Kidney (tissue), 14 donors: ENCODE measurements around the gene LGALS3BP. TPM values are rescaled to one million over a fixed set of nuclear protein-coding genes. Genes with fewer than 3 reads are reported as not detected.

Experiments used
- DNase-seq, 5 donors: peaks; one replicate each; pipeline ENCODE4 v3.0.0-alpha.2; 2013 to 2020
- FAIRE-seq: peaks from 2 replicates; lab custom pipeline; 2012; peaks lifted over from hg19 to GRCh38; lab: Jason Lieb, UNC
- H3K27ac ChIP-seq, 2 donors: one replicate each; pipeline ENCODE4 v1.7.0; 2013; ENCODE audit warnings: low read depth in 2 of 2, low read length in 2 of 2, inconsistent platforms in 1 of 2
- H3K27me3 ChIP-seq: one replicate; pipeline ENCODE4 v1.7.1; 2013; ENCODE audit warnings: low read length, inconsistent platforms; ENCODE audit not compliant: control insufficient read depth, insufficient read depth
- H3K36me3 ChIP-seq, 3 donors: one replicate each; pipeline versions ENCODE4 v1.7.0 to v1.7.1; 2013; ENCODE audit warnings: low read length in 3 of 3, control low read depth in 1 of 3, inconsistent platforms in 1 of 3; ENCODE audit not compliant: insufficient read depth in 3 of 3, control insufficient read depth in 2 of 3
- H3K4me1 ChIP-seq, 3 donors: one replicate each; pipeline versions ENCODE4 v1.7.0 to v1.7.1; 2013; ENCODE audit warnings: low read length in 3 of 3, inconsistent platforms in 1 of 3, low read depth in 1 of 3; ENCODE audit not compliant: control insufficient read depth in 2 of 3, insufficient read depth in 2 of 3
- H3K4me3 ChIP-seq, 3 donors: one replicate each; pipeline versions ENCODE4 v1.7.0 to v1.8.1; 2013; ENCODE audit warnings: low read length in 3 of 3, control low read depth in 1 of 3, inconsistent platforms in 1 of 3
- H3K9ac ChIP-seq, 3 donors: one replicate each; pipeline versions ENCODE4 v1.7.0 to v1.7.1; 2013; ENCODE audit warnings: low read length in 3 of 3, control low read depth in 1 of 3, inconsistent platforms in 1 of 3
- H3K9me3 ChIP-seq, 3 donors: one replicate each; pipeline versions ENCODE4 v1.7.0 to v1.7.1; 2013; ENCODE audit warnings: low read length in 3 of 3, control low read depth in 1 of 3, inconsistent platforms in 1 of 3; ENCODE audit not compliant: control insufficient read depth in 2 of 3, insufficient read depth in 1 of 3
- CTCF ChIP-seq: IDR thresholded peaks from 3 replicates; pipeline ENCODE4 v1.5.1; 2012; ENCODE audit warnings: mild to moderate bottlenecking, moderate library complexity, borderline replicate concordance; ENCODE audit not compliant: insufficient read depth; ENCODE audit errors: extremely low read depth
- intact Hi-C: fragments of 100-400 bp; cut with DNase I; formaldehyde crosslinking; loops from one replicate; pipeline ENCODE4 v1.11.1; 2022
- polyA plus RNA-seq: library from polyadenylated mRNA; stranded (reverse); fragments of 350-450 nt; fragmentation: Illumina TruSeq; extraction: RNeasy Lipid Tissue Mini Kit (QIAGEN cat#74804); gene quantifications from one replicate; pipeline ENCODE4 v1.2.3, GENCODE V29; 2014; ENCODE audit warnings: low read depth, low replicate concordance; ENCODE audit not compliant: insufficient read depth
- total RNA-seq: library from RNA; stranded (reverse); fragmentation: NEBNext Ultra II Directional; extraction: Animal tissue kit (Norgen Biotek cat#: 25700); gene quantifications from one replicate; pipeline ENCODE4 v1.2.1, GENCODE V29; 2021
- donor health status: control.
- donor health status: control.
- donor health status: control.
- donor health status: control.
- donor health status: control.
- donor health status: DM: yes; HTN: yes; CAD: no.
- donor health status: Normal renal cell carcinoma (clear cell type).

The LGALS3BP gene
- total and polyA plus RNA-seq, 2 donors from 2014 or later, result 240 to 310 TPM

- FAIRE-seq, result no peak
- no peak for TF ChIP-seq CTCF
- H3K27ac ChIP-seq, result no peak overlapping the region
- peak in 1 of 5 donors; percentile 71 for DNase-seq
- no peaks in the 10 kb centered on the region for H3K27me3 ChIP-seq
- no peak overlapping the region for H3K4me3 ChIP-seq
- peaks cover 0 to 14% (median 5%) of the 10 kb centered on the region in 3 donors for H3K4me1 ChIP-seq
- intact Hi-C loops, result loop anchor here (5.0 kb wide), 1 partner anchor 103 kb away; no protein-coding TSS in a partner anchor
- H3K9ac ChIP-seq, result no peak overlapping the region
- H3K9me3 ChIP-seq, result no peaks in the 10 kb centered on the region
- no peaks in the 10 kb centered on the region for H3K36me3 ChIP-seq
Observed at GRCh38 chr17:78969865-78970264, 9.9 kb downstream of the LGALS3BP start.

DNA sequence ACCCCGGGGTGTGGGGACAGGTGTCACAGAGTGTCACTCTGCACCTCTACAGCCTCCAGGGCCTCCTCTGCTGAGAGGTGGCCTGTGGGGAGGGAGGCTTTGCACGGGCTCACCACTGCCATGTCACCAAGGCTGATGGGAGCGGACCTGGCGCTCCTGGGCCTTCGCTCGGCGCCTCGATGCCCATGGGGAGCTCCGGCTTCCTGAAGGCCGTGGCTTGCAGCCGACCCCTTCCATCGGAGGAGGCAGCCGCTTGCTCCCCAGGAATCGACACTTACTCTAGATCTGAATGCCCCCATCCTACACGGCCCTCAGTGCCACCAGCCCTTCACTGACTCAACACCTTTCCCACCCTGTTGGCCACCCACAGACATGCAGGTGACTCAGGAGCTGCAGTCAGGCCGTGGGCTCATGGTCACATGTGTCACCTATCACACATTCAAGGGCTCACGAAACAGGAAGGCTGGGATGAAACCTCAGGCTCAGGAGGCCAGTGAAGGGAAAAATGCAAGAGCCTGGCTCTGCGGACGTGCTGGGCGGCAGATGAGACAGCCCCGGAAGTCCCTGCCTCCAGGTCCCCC lies 11.9 kb downstream of the LGALS3BP start:
- intact Hi-C loops, result no loop called here
- Histone ChIP-seq H3K27ac (no peak overlapping the region), H3K9ac (no peak overlapping the region), H3K27me3 (no peaks in the 10 kb centered on the region), H3K4me1 (peaks cover 0 to 10% (median 5%) of the 10 kb centered on the region in 3 donors), H3K36me3 (no peaks in the 10 kb centered on the region), H3K9me3 (no peaks in the 10 kb centered on the region), H3K4me3 (no peak overlapping the region)
- TF ChIP-seq CTCF, result no peak
- FAIRE-seq (no peak), DNase-seq (peak in 1 of 5 donors; percentile 48)

- Histone ChIP-seq H3K9ac (no peak overlapping the region), H3K27ac (no peak overlapping the region), H3K4me3 (no peak overlapping the region), H3K36me3 (no peaks in the 10 kb centered on the region), H3K27me3 (no peaks in the 10 kb centered on the region), H3K4me1 (peaks cover 0 to 13% (median 5%) of the 10 kb centered on the region in 3 donors), H3K9me3 (no peaks in the 10 kb centered on the region)
- TF ChIP-seq CTCF, result no peak
- FAIRE-seq (no peak), DNase-seq (peak in 1 of 5 donors; percentile 65)
- intact Hi-C loops, result no loop called here
Observed at GRCh38 chr17:78966910-78967600, 12.7 kb downstream of the LGALS3BP start.
